WERI-Rb-1 (cell line): ENCODE results near the gene TPM3.

ENCODE experiments used
- DNase-seq: peaks from one replicate; pipeline ENCODE4 v3.0.0-alpha.2; 2020
- H3K27ac ChIP-seq: fragments of 250-450 bp; sonication (Bioruptor Pico); 2 replicates; pipeline ENCODE4 v1.5.1; 2020; ENCODE audit warnings: mild to moderate bottlenecking, moderate library complexity
- H3K27me3 ChIP-seq: fragments of 250-450 bp; sonication (Bioruptor Pico); 2 replicates; pipeline ENCODE4 v1.5.1; 2021; ENCODE audit warnings: mild to moderate bottlenecking, low read depth, moderate library complexity; ENCODE audit not compliant: insufficient read depth, severe bottlenecking
- H3K36me3 ChIP-seq: fragments of 250-450 bp; sonication (Bioruptor Pico); 2 replicates; pipeline ENCODE4 v1.5.1; 2020; ENCODE audit warnings: mild to moderate bottlenecking, moderate library complexity
- H3K4me3 ChIP-seq: 2 replicates; pipeline ENCODE4 v1.5.1; 2011; ENCODE audit warnings: low read depth, mild to moderate bottlenecking, control low read depth, low read length
- H3K9me3 ChIP-seq: fragments of 250-450 bp; sonication (Bioruptor Pico); 2 replicates; pipeline ENCODE4 v1.5.1; 2021; ENCODE audit warnings: mild to moderate bottlenecking, moderate library complexity; ENCODE audit not compliant: severe bottlenecking
- CTCF ChIP-seq: IDR thresholded peaks from 2 replicates; pipeline ENCODE4 v1.5.1; 2011; ENCODE audit warnings: low read depth, mild to moderate bottlenecking, control low read depth, inconsistent platforms, low read length

Gene TPM3

GRCh38 chr1:154193821-154194220, 1.9 kb upstream of the TPM3 start:
- H3K27me3 ChIP-seq, result peaks cover 38% of the 10 kb centered on the region
- peaks cover 2% of the 10 kb centered on the region for H3K9me3 ChIP-seq
- TF ChIP-seq CTCF, result no peak
- H3K36me3 ChIP-seq, result no peaks in the 10 kb centered on the region
- no peak overlapping the region for H3K4me3 ChIP-seq
- DNase-seq, result peak; percentile 44
- no peak overlapping the region for H3K27ac ChIP-seq

GRCh38 chr1:154192476-154192875, 576 bp upstream of the TPM3 start:
- peaks cover 38% of the 10 kb centered on the region for H3K27me3 ChIP-seq
- no peaks in the 10 kb centered on the region for H3K36me3 ChIP-seq
- peaks cover 2% of the 10 kb centered on the region for H3K9me3 ChIP-seq
- no peak for TF ChIP-seq CTCF
- no peak overlapping the region for H3K27ac ChIP-seq
- no peak overlapping the region for H3K4me3 ChIP-seq
- no peak for DNase-seq

- DNase-seq, result no peak
- no peak overlapping the region for H3K27ac ChIP-seq
- no peak for TF ChIP-seq CTCF
Measured at GRCh38 chr1:154190550-154190949, 1.4 kb downstream of the TPM3 start.

GRCh38 chr1:154186852-154187501, 4.9 kb downstream of the TPM3 start:
- H3K9me3 ChIP-seq, result no peaks in the 10 kb centered on the region
- no peak for TF ChIP-seq CTCF
- peaks cover 3% of the 10 kb centered on the region; the same call in 1 of the 2 replicates for H3K36me3 ChIP-seq
- H3K27ac ChIP-seq, result no peak overlapping the region
- no peak for DNase-seq
- H3K27me3 ChIP-seq, result peaks cover 12% of the 10 kb centered on the region
- no peak overlapping the region for H3K4me3 ChIP-seq

More at GRCh38 chr1:154190550-154190949, 1.4 kb downstream of the TPM3 start:
- peaks cover 38% of the 10 kb centered on the region for H3K27me3 ChIP-seq
- H3K9me3 ChIP-seq, result peaks cover 2% of the 10 kb centered on the region
- no peak overlapping the region for H3K4me3 ChIP-seq
- no peaks in the 10 kb centered on the region for H3K36me3 ChIP-seq

- DNase-seq, result peak; percentile 99
- Histone ChIP-seq H3K27me3 (peaks cover 4% of the 10 kb centered on the region), H3K36me3 (peaks cover 9% of the 10 kb centered on the region), H3K4me3 (no peak overlapping the region), H3K27ac (0 out of 2 replicates have a peak overlapping the region, but pooled peaks have one; percentile 6), H3K9me3 (no peaks in the 10 kb centered on the region)
- peak; percentile 98 for TF ChIP-seq CTCF
Measured at GRCh38 chr1:154186177-154186576, 5.7 kb downstream of the TPM3 start.
